ENCODE measurements around the gene WNT9B.

- TF ChIP-seq CTCF (conservative IDR thresholded peaks at IDR 0.05; ENCODE audit: low read depth, low read length): no peak
- no peak for TF ChIP-seq EZH2 (IDR thresholded peaks at IDR 0.05; ENCODE audit: borderline replicate concordance, low read depth, low read length, poor library complexity, severe bottlenecking)
Measured at GRCh38 chr17:46863383-46864121, 12.2 kb downstream of the WNT9B start.

Data from A673 (cell line).